CD1c-positive myeloid dendritic cell (primary cell): ENCODE measurements around the gene AKAP12.

Experiments
- DNase-seq: peaks from one replicate; pipeline ENCODE4 v3.0.0-alpha.2; 2016; ENCODE audit errors: extremely low spot score

AKAP12 gene

GRCh38 chr6:151239603-151240035 is at the start of gene AKAP12:
AKAP12 (plus strand) TSS chr6:151239967; CDS start chr6:151240563, 596 bp downstream.
- DNase-seq = peak; percentile 26

- no peak for DNase-seq
These were observed 48.2 kb upstream of the AKAP12 start for GRCh38 chr6:151191527-151191926.

- no peak for DNase-seq
These were observed 43.2 kb upstream of the AKAP12 start for GRCh38 chr6:151196555-151196954.

- no peak for DNase-seq
These were observed 42.2 kb upstream of the AKAP12 start for GRCh38 chr6:151197556-151197955.

GRCh38 chr6:151199991-151200390 is 39.8 kb upstream of the AKAP12 start:
- no peak for DNase-seq

GRCh38 chr6:151205721-151206600 is 33.8 kb upstream of the AKAP12 start:
- DNase-seq = no peak

- no peak for DNase-seq
These were observed 32.1 kb upstream of the AKAP12 start for GRCh38 chr6:151207674-151208073.

- no peak for DNase-seq
These were observed 30.5 kb upstream of the AKAP12 start for GRCh38 chr6:151209071-151209831.

GRCh38 chr6:151211075-151211474 is 28.7 kb upstream of the AKAP12 start:
- no peak for DNase-seq

- DNase-seq = no peak
These were observed 26.4 kb upstream of the AKAP12 start for GRCh38 chr6:151213352-151213751.

- DNase-seq = no peak
These were observed 23.8 kb upstream of the AKAP12 start for GRCh38 chr6:151215999-151216398.

- no peak for DNase-seq
These were observed 23.0 kb upstream of the AKAP12 start for GRCh38 chr6:151216804-151217203.

- no peak for DNase-seq
These were observed 20.6 kb upstream of the AKAP12 start for GRCh38 chr6:151219192-151219591.

- no peak for DNase-seq
These were observed 15.7 kb upstream of the AKAP12 start for GRCh38 chr6:151224076-151224475.

GRCh38 chr6:151225919-151226318 is 13.8 kb upstream of the AKAP12 start:
- no peak for DNase-seq

- no peak for DNase-seq
These were observed 10.9 kb upstream of the AKAP12 start for GRCh38 chr6:151228788-151229400.

GRCh38 chr6:151229401-151230276 is 10.1 kb upstream of the AKAP12 start:
- DNase-seq = peak; percentile 91

- no peak for DNase-seq
These were observed 9.5 kb upstream of the AKAP12 start for GRCh38 chr6:151230277-151230577.

- DNase-seq = no peak
These were observed 6.9 kb upstream of the AKAP12 start for GRCh38 chr6:151232899-151233298.

GRCh38 chr6:151233731-151234130 is 6.0 kb upstream of the AKAP12 start:
- no peak for DNase-seq

- DNase-seq = no peak
These were observed 2.9 kb upstream of the AKAP12 start for GRCh38 chr6:151236668-151237401.
